HepG2 (cell line): ENCODE data around the gene RNF213. TPM values are rescaled to one million over a fixed set of nuclear protein-coding genes. Genes with fewer than 3 reads are reported as not detected.

Source experiments
- EHMT2 ChIP-seq: fragments of 200-600 bp; sonication (generic); IDR thresholded peaks from 2 replicates; pipeline ENCODE4 v1.7.0; 2017; ENCODE audit warnings: antibody characterized with exemption, low read depth, low read length, borderline replicate concordance
- FOXA3 ChIP-seq: IDR thresholded peaks from 2 replicates; pipeline ENCODE4 v1.6.1; 2016; ENCODE audit warnings: missing genetic modification reagents, missing compliant biosample characterization
- GABPB1 ChIP-seq: IDR thresholded peaks from 2 replicates; pipeline ENCODE4 v1.6.1; 2016; ENCODE audit warnings: mild to moderate bottlenecking, missing genetic modification reagents, moderate library complexity, missing compliant biosample characterization
- GATAD1 ChIP-seq: IDR thresholded peaks from 2 replicates; pipeline ENCODE4 v1.6.1; 2016; ENCODE audit warnings: missing genetic modification reagents, missing compliant biosample characterization
- JDP2 ChIP-seq: sonication (generic); formaldehyde crosslinking; IDR thresholded peaks from 2 replicates; pipeline ENCODE4 v1.8.1; 2022; ENCODE audit warnings: missing genetic modification reagents, borderline replicate concordance
- NR1H2 ChIP-seq: sonication (generic); formaldehyde crosslinking; IDR thresholded peaks from 2 replicates; pipeline ENCODE4 v1.8.1; 2022; ENCODE audit warnings: low read depth, missing genetic modification reagents, borderline replicate concordance
- RFX1 ChIP-seq: fragments of 450-650 bp; IDR thresholded peaks from 2 replicates; pipeline ENCODE4 v1.6.1; 2017
- TP53 ChIP-seq: sonication (generic); formaldehyde crosslinking; conservative IDR thresholded peaks from 2 replicates; pipeline ENCODE4 v1.4.0; 2020; ENCODE audit warnings: missing genetic modification reagents
- ZMAT3 ChIP-seq: sonication (generic); formaldehyde crosslinking; conservative IDR thresholded peaks from 2 replicates; pipeline ENCODE4 v1.7.0; 2021; ENCODE audit warnings: missing genetic modification reagents
- ZMAT5 ChIP-seq: sonication (generic); formaldehyde crosslinking; IDR thresholded peaks from 2 replicates; pipeline ENCODE4 v1.5.0; 2020; ENCODE audit warnings: mild to moderate bottlenecking, low read depth, missing genetic modification reagents, borderline replicate concordance
- ZNF724P ChIP-seq: sonication (generic); formaldehyde crosslinking; IDR thresholded peaks from 2 replicates; pipeline ENCODE4 v1.8.0; 2022; ENCODE audit warnings: missing genetic modification reagents, borderline replicate concordance
- ZNF773 ChIP-seq: sonication (generic); formaldehyde crosslinking; IDR thresholded peaks from 2 replicates; pipeline ENCODE4 v1.4.0; 2020; ENCODE audit warnings: missing genetic modification reagents, borderline replicate concordance
- ZSCAN12 ChIP-seq: sonication (generic); formaldehyde crosslinking; IDR thresholded peaks from 2 replicates; pipeline ENCODE4 v1.9.0; 2021; ENCODE audit warnings: mild to moderate bottlenecking, missing genetic modification reagents
- ZSCAN30 ChIP-seq: sonication (generic); formaldehyde crosslinking; IDR thresholded peaks from 2 replicates; pipeline ENCODE4 v1.5.0; 2020; ENCODE audit warnings: mild to moderate bottlenecking, missing genetic modification reagents
- polyA plus RNA-seq, 8 experiments: library from polyadenylated mRNA; depleted of rRNA in 3 of 8; stranded (reverse) in 7 of 8; unstranded in 1 of 8; fragments of >200 nt; fragmentation: Illumina TruSeq in 4 of 8; extraction: Trizol in 4 of 8; gene quantifications; 2 replicates each; pipeline versions ENCODE4 v1.2.1 to v1.2.3, GENCODE V29; 2011 to 2016; ENCODE audit warnings: low read depth in 4 of 8, missing spikeins in 1 of 8, mixed read lengths in 1 of 8; ENCODE audit not compliant: insufficient read depth in 1 of 8
- total RNA-seq, 5 experiments: library from RNA; depleted of rRNA; stranded (reverse); fragments of >200 nt; fragmentation: Illumina TruSeq; extraction: Trizol; gene quantifications; 2 replicates each; pipeline ENCODE4 v1.2.3, GENCODE V29; 2016; ENCODE audit warnings: low read depth in 1 of 5
- TF ChIP-seq, protein P1 (sequence below): IDR thresholded peaks from 2 replicates; pipeline ENCODE4 v1.4.0; 2020; ENCODE audit warnings: mild to moderate bottlenecking, missing genetic modification reagents
- TF ChIP-seq, protein P2 (sequence below): sonication (generic); formaldehyde crosslinking; IDR thresholded peaks from 2 replicates; pipeline ENCODE4 v1.5.0; 2020; ENCODE audit warnings: mild to moderate bottlenecking, missing genetic modification reagents, borderline replicate concordance

Gene RNF213
- total and polyA plus RNA-seq, 2 of the 13 experiments (the other 11 are each of a cell fraction or from before 2014, with no cell fraction given) = 38.6 to 38.7 TPM

DNA sequence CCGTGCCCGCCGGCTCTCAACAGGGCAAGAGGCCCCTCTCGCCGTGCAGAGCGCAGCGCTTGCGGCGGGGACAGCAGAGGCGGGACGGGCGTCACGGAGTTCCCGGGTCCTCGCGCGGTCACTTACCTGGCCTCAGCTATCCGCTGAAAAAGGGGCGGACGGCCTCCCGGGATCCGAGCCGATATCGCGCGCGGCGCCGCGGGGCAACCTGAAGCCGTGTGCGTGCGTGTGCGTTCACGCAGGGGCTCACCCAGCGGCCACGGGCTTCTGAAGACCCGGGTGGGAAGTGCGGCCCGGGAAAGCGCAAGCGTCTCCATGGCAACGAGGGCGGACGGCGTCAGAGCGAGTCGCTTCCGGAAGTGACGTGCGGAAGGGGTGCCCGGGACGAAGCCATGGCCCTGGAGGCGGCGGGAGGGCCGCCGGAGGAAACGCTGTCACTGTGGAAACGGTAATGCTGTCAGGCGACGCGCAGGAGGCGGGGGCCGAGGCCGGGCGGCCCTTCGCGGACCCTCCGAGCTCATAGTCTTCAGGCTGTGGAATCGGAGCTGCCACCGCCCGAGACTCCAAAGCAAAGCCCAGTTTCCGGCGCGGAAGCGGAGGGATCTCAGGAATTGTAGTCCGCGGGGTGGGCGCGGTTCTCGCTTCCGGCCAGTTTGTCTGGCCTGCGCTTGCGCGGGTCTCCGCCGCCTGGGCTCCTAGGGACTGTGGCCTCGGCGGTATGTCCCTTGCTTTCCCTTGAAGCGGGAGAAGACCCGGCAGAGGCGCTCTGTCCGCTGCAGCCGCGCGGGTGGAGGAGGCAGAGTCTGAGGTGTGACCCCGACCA is 154.4 kb downstream of the RNF213 start, which contains the start of gene ENDOV (continued):
- TF ChIP-seq, protein P1, sequence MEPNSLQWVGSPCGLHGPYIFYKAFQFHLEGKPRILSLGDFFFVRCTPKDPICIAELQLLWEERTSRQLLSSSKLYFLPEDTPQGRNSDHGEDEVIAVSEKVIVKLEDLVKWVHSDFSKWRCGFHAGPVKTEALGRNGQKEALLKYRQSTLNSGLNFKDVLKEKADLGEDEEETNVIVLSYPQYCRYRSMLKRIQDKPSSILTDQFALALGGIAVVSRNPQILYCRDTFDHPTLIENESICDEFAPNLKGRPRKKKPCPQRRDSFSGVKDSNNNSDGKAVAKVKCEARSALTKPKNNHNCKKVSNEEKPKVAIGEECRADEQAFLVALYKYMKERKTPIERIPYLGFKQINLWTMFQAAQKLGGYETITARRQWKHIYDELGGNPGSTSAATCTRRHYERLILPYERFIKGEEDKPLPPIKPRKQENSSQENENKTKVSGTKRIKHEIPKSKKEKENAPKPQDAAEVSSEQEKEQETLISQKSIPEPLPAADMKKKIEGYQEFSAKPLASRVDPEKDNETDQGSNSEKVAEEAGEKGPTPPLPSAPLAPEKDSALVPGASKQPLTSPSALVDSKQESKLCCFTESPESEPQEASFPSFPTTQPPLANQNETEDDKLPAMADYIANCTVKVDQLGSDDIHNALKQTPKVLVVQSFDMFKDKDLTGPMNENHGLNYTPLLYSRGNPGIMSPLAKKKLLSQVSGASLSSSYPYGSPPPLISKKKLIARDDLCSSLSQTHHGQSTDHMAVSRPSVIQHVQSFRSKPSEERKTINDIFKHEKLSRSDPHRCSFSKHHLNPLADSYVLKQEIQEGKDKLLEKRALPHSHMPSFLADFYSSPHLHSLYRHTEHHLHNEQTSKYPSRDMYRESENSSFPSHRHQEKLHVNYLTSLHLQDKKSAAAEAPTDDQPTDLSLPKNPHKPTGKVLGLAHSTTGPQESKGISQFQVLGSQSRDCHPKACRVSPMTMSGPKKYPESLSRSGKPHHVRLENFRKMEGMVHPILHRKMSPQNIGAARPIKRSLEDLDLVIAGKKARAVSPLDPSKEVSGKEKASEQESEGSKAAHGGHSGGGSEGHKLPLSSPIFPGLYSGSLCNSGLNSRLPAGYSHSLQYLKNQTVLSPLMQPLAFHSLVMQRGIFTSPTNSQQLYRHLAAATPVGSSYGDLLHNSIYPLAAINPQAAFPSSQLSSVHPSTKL = peak; percentile 51
- TF ChIP-seq FOXA3 (CRISPR knock-in tag) (no peak), NR1H2 (no peak), EHMT2 (peak; percentile 72; the same call in 1 of the 2 replicates), ZSCAN12 (0 out of 2 replicates have a peak, but pooled peaks have one; percentile 82), ZMAT3 (peak; percentile 22; the same call in 1 of the 2 replicates), TP53 (CRISPR knock-in tag) (peak; percentile 68; the same call in 1 of the 2 replicates), ZNF773 (CRISPR knock-in tag) (peak; percentile 57; the same call in 1 of the 2 replicates), JDP2 (CRISPR knock-in tag) (no peak), RFX1 (peak; percentile 95), ZSCAN30 (CRISPR knock-in tag) (no peak), GABPB1 (CRISPR knock-in tag) (peak; percentile 99), ZMAT5 (CRISPR knock-in tag) (no peak), GATAD1 (peak; percentile 97), ZNF724P (CRISPR knock-in tag) (peak; percentile 79)
- TF ChIP-seq, protein P2, sequence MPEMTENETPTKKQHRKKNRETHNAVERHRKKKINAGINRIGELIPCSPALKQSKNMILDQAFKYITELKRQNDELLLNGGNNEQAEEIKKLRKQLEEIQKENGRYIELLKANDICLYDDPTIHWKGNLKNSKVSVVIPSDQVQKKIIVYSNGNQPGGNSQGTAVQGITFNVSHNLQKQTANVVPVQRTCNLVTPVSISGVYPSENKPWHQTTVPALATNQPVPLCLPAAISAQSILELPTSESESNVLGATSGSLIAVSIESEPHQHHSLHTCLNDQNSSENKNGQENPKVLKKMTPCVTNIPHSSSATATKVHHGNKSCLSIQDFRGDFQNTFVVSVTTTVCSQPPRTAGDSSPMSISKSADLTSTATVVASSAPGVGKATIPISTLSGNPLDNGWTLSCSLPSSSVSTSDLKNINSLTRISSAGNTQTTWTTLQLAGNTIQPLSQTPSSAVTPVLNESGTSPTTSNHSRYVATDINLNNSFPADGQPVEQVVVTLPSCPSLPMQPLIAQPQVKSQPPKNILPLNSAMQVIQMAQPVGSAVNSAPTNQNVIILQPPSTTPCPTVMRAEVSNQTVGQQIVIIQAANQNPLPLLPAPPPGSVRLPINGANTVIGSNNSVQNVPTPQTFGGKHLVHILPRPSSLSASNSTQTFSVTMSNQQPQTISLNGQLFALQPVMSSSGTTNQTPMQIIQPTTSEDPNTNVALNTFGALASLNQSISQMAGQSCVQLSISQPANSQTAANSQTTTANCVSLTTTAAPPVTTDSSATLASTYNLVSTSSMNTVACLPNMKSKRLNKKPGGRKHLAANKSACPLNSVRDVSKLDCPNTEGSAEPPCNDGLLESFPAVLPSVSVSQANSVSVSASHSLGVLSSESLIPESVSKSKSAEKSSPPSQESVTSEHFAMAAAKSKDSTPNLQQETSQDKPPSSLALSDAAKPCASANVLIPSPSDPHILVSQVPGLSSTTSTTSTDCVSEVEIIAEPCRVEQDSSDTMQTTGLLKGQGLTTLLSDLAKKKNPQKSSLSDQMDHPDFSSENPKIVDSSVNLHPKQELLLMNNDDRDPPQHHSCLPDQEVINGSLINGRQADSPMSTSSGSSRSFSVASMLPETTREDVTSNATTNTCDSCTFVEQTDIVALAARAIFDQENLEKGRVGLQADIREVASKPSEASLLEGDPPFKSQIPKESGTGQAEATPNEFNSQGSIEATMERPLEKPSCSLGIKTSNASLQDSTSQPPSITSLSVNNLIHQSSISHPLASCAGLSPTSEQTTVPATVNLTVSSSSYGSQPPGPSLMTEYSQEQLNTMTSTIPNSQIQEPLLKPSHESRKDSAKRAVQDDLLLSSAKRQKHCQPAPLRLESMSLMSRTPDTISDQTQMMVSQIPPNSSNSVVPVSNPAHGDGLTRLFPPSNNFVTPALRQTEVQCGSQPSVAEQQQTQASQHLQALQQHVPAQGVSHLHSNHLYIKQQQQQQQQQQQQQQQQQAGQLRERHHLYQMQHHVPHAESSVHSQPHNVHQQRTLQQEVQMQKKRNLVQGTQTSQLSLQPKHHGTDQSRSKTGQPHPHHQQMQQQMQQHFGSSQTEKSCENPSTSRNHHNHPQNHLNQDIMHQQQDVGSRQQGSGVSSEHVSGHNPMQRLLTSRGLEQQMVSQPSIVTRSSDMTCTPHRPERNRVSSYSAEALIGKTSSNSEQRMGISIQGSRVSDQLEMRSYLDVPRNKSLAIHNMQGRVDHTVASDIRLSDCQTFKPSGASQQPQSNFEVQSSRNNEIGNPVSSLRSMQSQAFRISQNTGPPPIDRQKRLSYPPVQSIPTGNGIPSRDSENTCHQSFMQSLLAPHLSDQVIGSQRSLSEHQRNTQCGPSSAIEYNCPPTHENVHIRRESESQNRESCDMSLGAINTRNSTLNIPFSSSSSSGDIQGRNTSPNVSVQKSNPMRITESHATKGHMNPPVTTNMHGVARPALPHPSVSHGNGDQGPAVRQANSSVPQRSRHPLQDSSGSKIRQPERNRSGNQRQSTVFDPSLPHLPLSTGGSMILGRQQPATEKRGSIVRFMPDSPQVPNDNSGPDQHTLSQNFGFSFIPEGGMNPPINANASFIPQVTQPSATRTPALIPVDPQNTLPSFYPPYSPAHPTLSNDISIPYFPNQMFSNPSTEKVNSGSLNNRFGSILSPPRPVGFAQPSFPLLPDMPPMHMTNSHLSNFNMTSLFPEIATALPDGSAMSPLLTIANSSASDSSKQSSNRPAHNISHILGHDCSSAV (CRISPR knock-in tag) = peak; percentile 91; the same call in 1 of the 2 replicates
